HFF-Myc (cell line): ENCODE data around the gene MALAT1.

ENCODE experiments used
- DNase-seq: peaks from one replicate; pipeline ENCODE4 v3.0.0-alpha.2; 2011; ENCODE audit warnings: low read depth; ENCODE audit errors: extremely low read depth
- H3K4me3 ChIP-seq: replicated peaks from 2 replicates; pipeline ENCODE4 v1.5.1; 2011; ENCODE audit warnings: low read depth, mild to moderate bottlenecking, control low read depth, low read length
- CTCF ChIP-seq: IDR thresholded peaks from 2 replicates; pipeline ENCODE4 v1.5.1; 2012; ENCODE audit warnings: mild to moderate bottlenecking, low read depth, low read length, control low read depth; ENCODE audit errors: missing control alignments

Gene MALAT1

GRCh38 chr11:65555693-65556231 is 56.9 kb downstream of the MALAT1 start:
- DNase-seq: no peak
- TF ChIP-seq CTCF: no peak
- H3K4me3 ChIP-seq: 0 out of 2 replicates have a peak overlapping the region, but pooled peaks have one; percentile 56
